Fibroblast of villous mesenchyme (primary cell): ENCODE results near the gene PCBP1. TPM values are rescaled to one million over a fixed set of nuclear protein-coding genes. Genes with fewer than 3 reads are reported as not detected.
A peak's percentile ranks its signal among the peaks of the same experiment; 100 is the strongest.

Source experiments
- DNase-seq: peaks from one replicate; pipeline ENCODE4 v3.0.0-alpha.2; 2010; ENCODE audit warnings: low read depth
- H3K4me3 ChIP-seq: 2 replicates; pipeline ENCODE4 v1.5.1; 2011; ENCODE audit warnings: low read depth, mild to moderate bottlenecking, low read length
- total RNA-seq: library from RNA; depleted of rRNA; stranded (reverse); fragments of >200 nt; gene quantifications from 2 replicates; pipeline ENCODE4 v1.2.3, GENCODE V29; 2012
- TF ChIP-seq, protein P1 (sequence below): IDR thresholded peaks from 2 replicates; pipeline ENCODE4 v1.5.1; 2012; ENCODE audit warnings: low read depth, mild to moderate bottlenecking, low read length; ENCODE audit not compliant: insufficient read depth

The PCBP1 gene
- total RNA-seq, 1 donor, result 45.3 TPM

DNA sequence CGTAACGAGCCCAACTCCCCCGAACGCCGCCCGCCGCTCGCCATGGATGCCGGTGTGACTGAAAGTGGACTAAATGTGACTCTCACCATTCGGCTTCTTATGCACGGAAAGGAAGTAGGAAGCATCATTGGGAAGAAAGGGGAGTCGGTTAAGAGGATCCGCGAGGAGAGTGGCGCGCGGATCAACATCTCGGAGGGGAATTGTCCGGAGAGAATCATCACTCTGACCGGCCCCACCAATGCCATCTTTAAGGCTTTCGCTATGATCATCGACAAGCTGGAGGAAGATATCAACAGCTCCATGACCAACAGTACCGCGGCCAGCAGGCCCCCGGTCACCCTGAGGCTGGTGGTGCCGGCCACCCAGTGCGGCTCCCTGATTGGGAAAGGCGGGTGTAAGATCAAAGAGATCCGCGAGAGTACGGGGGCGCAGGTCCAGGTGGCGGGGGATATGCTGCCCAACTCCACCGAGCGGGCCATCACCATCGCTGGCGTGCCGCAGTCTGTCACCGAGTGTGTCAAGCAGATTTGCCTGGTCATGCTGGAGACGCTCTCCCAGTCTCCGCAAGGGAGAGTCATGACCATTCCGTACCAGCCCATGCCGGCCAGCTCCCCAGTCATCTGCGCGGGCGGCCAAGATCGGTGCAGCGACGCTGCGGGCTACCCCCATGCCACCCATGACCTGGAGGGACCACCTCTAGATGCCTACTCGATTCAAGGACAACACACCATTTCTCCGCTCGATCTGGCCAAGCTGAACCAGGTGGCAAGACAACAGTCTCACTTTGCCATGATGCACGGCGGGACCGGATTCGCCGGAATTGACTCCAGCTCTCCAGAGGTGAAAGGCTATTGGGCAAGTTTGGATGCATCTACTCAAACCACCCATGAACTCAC lies 673 bp downstream of the PCBP1 start:
- peak; percentile 71 for DNase-seq
- TF ChIP-seq, protein P1, sequence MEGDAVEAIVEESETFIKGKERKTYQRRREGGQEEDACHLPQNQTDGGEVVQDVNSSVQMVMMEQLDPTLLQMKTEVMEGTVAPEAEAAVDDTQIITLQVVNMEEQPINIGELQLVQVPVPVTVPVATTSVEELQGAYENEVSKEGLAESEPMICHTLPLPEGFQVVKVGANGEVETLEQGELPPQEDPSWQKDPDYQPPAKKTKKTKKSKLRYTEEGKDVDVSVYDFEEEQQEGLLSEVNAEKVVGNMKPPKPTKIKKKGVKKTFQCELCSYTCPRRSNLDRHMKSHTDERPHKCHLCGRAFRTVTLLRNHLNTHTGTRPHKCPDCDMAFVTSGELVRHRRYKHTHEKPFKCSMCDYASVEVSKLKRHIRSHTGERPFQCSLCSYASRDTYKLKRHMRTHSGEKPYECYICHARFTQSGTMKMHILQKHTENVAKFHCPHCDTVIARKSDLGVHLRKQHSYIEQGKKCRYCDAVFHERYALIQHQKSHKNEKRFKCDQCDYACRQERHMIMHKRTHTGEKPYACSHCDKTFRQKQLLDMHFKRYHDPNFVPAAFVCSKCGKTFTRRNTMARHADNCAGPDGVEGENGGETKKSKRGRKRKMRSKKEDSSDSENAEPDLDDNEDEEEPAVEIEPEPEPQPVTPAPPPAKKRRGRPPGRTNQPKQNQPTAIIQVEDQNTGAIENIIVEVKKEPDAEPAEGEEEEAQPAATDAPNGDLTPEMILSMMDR, result no peak
- H3K4me3 ChIP-seq, result peak overlapping the region; percentile 89

DNA sequence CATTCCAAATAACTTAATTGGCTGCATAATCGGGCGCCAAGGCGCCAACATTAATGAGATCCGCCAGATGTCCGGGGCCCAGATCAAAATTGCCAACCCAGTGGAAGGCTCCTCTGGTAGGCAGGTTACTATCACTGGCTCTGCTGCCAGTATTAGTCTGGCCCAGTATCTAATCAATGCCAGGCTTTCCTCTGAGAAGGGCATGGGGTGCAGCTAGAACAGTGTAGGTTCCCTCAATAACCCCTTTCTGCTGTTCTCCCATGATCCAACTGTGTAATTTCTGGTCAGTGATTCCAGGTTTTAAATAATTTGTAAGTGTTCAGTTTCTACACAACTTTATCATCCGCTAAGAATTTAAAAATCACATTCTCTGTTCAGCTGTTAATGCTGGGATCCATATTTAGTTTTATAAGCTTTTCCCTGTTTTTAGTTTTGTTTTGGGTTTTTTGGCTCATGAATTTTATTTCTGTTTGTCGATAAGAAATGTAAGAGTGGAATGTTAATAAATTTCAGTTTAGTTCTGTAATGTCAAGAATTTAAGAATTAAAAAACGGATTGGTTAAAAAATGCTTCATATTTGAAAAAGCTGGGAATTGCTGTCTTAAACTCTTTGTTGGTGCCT lies 1.4 kb downstream of the PCBP1 start:
- TF ChIP-seq, protein P1, result no peak
- peak overlapping the region; percentile 89 for H3K4me3 ChIP-seq
- no peak for DNase-seq

DNA sequence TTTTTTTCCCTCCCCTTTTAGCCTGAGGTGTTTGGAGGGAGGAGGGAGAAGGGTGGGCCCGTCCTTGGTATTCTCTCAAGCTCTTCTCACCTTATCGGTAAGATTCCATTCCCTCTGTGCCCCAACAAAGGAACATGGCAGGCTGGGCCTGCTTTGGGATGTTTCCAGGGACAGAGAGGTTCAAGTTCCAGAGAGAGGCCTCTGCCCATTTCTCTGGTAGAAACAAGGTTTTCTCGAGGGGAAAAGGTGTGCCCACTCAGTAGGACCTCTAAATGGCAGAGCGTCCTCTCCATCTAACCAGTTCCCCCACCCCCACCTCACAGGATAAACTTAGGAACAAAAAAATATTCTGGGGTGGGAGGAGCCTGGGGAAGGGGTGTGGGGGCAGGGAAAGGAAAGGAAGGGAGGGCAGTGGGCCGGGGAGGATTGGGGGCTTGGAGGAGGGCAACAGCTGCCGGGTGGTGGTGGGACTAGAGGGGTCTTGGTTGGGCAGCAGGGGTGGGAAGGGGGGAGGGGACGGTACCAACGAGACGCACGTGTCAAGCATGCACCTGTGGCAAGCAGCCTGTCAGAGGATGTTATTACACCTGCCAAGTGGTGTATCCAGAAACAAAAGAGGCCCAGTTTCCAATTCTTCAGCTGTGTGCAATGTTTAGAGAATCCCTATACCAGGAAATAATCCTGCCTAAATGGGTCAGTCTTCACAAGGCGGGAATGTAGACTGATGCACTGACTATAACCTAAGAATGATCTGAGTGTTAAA lies 2.1 kb downstream of the PCBP1 start:
- peak; percentile 27 for DNase-seq
- TF ChIP-seq, protein P1, result no peak
- H3K4me3 ChIP-seq, result peak overlapping the region; percentile 89

DNA sequence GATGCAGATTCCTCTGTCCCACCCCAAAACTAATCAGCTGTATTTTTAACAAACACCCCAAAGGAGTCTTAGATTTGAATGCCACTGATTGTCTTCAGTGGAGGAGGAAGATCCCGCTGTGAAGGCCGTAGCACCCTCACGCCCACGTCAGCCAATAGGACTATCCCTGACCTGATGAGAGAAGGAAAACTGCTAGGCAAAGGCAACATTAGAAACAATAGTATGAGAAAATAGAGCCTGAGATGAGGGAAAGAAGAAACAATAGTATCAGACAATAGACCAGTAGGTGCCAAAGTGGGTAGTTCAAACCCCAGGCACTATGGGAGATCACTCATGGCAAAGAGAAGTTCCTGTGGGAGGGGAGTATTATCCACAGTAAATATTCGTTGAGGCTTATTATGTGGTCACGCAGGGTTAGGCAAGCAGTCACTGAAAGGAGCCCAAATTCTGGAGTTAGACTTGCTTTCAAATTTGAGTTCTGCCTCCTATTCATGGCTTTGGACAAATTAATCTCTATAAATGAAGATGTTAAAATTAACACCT lies 2.8 kb downstream of the PCBP1 start:
- DNase-seq, result no peak

DNA sequence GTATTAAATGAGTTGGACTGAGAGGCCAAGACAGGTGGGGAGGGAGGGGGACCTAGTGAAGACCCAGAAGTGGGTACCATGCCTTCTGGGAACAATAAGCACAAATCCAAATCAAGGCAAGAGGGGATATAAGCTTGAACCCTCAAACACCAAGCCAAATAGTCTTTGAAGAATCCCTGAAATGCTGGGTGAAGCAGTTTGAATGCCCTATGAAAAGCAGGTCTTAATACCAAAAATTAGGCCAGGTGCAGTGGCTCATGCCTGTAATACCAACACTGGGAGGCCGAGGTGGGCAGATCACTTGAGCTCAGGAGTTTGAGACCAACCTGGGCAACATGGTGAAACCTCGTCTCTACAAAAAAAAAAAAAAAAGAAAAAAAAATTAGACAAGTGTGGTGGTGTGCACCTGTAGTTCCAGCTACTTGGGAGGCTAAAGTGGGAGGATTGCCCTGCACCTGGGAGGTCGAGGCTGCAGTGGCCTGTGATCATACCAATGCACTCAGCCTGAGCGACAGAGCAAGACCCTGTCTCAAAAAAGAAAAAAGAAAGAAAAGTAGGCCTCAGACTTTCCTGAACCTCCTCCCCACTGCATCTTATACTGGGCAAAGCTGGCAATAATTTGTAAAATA lies 3.5 kb downstream of the PCBP1 start:
- TF ChIP-seq, protein P1, result no peak
- no peak for DNase-seq
- H3K4me3 ChIP-seq, result no peak overlapping the region

More for the DNA sequence above, 2.8 kb downstream of the PCBP1 start:
- H3K4me3 ChIP-seq, result peak overlapping the region; percentile 89
- TF ChIP-seq, protein P1, result no peak

DNA sequence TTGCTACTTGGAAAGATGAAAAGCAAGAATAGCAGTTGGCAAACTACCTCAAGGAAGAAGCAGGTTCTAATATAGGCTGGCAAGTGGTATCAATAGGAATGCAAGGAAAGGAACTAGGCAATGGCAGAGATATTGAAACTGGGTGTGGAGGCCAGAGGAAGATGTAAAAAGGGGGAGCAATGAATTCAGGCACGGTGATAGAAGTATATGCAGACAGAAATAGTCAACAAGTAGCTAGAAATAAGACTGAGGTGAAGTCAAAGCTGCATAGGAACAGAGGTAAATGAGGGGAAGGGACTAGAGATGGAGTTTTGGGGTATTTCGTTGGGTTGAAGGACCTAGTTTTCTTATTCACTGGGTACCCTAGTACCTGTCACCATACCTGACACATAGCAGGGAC lies 4.1 kb downstream of the PCBP1 start:
- DNase-seq, result no peak
- H3K4me3 ChIP-seq, result no peak overlapping the region
- TF ChIP-seq, protein P1, result no peak
